Stimulated activated CD4-positive, alpha-beta T cell treated with anti-CD3 and anti-CD28 coated beads, TNF-alpha, amount 100 ng/mL, for 4 hours (primary cell): ENCODE data around the gene SMCO3.
A peak's percentile ranks its signal among the peaks of the same experiment; 100 is the strongest.

Source experiments
- DNase-seq, 3 experiments: peaks; one replicate each; pipeline ENCODE4 v3.0.0-alpha.2; 2020; ENCODE audit warnings: low read depth in 3 of 3

Gene SMCO3

GRCh38 chr12:14814014-14814413 is at the start of gene SMCO3:
Gene SMCO3, minus strand, starts transcription at chr12:14814182. Its CDS starts 7,502 bp downstream, at chr12:14806680.
- DNase-seq: no peak

DNA sequence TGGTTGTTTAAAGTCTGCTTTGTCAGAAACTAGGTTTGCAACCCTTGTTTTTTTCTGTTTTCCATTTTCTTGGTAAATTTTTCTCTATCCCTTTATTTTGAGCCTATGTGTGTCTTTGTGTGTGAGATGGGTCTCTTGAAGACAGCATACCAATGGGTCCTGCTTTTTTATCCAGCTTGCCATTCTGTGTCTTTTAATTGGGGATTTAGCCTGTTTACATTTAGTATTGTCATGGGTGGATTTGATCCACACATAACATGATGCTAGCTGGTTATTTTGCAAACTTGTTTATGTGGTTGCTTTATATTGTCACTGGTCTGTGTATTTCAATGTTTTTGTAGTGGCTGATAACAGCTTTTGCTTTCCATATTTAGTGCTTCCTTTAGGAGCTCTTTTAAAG is 46.5 kb upstream of the SMCO3 start:
- no peak for DNase-seq

- DNase-seq: no peak
These were observed 44.5 kb upstream of the SMCO3 start for GRCh38 chr12:14858513-14858912.

DNA sequence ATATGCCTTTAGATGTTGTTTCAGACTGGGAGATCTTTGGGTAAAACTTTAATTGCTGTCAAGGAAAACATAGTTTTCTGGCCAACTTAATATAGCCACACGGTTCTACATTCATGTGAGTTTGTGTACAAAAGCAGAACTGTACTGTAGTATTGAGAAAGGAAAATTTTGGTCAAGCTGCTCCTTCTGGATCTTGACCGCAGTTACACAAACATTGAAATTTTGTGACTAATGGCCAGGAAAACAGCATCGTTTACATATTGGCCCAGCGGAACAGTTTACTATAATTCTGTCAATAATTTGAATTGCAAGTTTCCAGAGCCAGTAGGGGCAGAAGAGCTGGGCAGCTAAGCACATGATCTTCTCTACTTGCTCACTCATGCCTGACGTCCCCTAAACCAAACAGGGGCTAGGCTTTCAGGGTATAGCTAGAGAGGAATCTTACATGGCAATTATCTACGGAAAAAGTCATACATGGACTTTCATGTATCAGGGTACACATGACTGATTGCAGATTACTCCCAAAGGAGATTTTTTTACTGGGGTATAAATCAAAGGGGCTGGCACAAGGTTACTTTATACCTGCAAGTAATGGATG is 40.7 kb upstream of the SMCO3 start:
- no peak for DNase-seq

- DNase-seq: no peak
These were observed 40.0 kb upstream of the SMCO3 start for GRCh38 chr12:14853961-14854360.

- DNase-seq: no peak
These were observed 38.9 kb upstream of the SMCO3 start for GRCh38 chr12:14852880-14853279.

GRCh38 chr12:14850929-14851663 is 37.1 kb upstream of the SMCO3 start:
- DNase-seq: no peak

DNA sequence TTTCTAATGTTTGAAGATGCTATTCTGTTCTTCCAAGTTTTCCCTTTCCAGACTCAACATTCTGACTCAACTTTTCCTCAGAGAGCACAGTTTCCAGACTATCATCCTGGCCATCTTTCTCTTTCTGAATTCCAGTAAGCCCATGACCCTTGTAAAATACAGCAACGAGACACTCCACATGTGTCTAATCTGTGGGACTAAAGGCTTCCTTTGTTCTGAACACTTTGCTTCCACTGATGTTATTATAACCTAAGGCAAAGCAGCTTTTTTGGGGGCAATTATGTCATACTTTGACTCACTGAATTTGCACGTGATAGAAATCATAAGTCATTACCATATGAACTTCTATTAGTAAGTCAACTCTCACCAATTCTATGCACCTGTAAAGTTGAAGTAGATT is 35.7 kb upstream of the SMCO3 start:
- no peak for DNase-seq

DNA sequence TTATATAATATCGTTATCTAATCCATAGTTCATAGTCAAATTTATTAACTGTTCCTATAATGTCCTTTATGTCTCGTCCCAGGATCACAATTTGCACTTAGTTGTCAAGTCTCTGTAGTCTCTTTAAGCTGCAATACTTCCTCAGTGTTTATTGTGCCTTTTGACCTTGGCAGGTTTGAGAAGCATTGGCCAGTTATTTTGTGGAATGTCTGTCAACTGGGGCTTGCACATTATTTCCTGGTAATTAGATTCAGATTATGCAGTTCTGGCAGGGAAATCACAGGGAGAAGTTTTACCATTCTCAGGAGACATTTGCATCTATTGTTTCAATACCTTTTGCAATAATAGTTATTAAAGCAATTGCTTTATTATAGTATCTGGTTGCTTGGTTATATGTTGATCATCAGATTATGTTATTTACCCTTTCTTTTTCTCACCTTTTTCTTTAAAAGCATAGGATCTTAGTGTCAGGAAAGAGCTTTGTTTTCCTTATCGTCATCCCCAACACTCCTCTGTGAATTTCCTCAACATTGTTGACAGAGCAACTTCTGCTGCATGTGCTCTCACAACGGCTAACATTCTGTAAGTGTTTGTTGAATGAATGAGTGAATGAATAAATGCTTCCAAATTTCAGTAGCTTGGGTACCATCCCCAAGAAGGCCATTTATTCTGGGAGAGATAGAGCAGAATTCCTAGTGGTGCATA is 33.0 kb upstream of the SMCO3 start:
- no peak for DNase-seq

GRCh38 chr12:14846042-14846587 is 32.1 kb upstream of the SMCO3 start:
- no peak for DNase-seq

- DNase-seq: peak in 1 of 3 experiments; percentile 5
These were observed 31.4 kb upstream of the SMCO3 start for GRCh38 chr12:14845350-14845750.

GRCh38 chr12:14844401-14844800 is 30.4 kb upstream of the SMCO3 start:
- DNase-seq: no peak

- no peak for DNase-seq
These were observed 29.5 kb upstream of the SMCO3 start, which contains the start of gene ART4 for GRCh38 chr12:14843425-14843887. Gene ART4, minus strand, starts transcription at chr12:14843526. Its CDS starts 413 bp downstream, at chr12:14843113.

- no peak for DNase-seq
These were observed 28.3 kb upstream of the SMCO3 start for GRCh38 chr12:14842315-14842714.

GRCh38 chr12:14841761-14842160 is 27.8 kb upstream of the SMCO3 start:
- DNase-seq: no peak

- no peak for DNase-seq
These were observed 26.6 kb upstream of the SMCO3 start for GRCh38 chr12:14840616-14841015.

DNA sequence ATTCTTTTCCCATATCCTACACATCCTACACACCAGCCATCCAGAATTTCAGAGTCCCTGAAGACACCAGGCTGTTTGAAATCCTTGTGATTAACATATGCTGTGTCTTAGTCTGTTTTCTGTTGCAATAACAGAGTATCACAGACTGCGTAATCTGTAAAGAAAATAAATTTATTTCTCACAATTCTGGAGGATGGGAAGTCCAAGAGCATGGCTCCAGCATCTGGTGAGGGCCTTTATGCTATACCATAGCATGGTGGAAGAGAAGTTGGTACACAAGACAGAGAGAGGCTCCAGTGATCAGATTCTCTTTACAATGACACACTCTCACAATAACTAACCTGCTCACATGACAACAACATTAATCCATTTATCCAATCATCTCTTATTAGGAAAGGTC is 25.3 kb upstream of the SMCO3 start:
- no peak for DNase-seq

- no peak for DNase-seq
These were observed 22.6 kb upstream of the SMCO3 start for GRCh38 chr12:14836336-14837210.

DNA sequence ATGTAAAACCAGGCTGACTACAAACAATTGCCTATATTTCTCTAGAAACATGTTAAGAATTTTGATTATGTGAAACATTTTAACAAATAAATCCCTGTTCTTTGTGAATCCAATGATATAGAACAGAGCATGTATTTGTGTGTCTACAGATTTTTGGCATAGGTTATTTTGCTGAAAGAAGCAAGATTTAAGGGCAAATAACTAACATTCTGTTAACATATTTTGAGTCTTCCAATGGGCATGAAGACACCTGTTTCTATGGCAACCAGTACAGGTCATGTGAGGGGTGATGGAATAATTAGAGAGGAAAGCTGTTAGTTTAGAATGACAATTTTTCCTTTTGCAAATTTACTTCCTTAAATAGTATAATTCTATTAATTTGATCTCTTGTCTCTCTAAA is 20.5 kb upstream of the SMCO3 start:
- no peak for DNase-seq

DNA sequence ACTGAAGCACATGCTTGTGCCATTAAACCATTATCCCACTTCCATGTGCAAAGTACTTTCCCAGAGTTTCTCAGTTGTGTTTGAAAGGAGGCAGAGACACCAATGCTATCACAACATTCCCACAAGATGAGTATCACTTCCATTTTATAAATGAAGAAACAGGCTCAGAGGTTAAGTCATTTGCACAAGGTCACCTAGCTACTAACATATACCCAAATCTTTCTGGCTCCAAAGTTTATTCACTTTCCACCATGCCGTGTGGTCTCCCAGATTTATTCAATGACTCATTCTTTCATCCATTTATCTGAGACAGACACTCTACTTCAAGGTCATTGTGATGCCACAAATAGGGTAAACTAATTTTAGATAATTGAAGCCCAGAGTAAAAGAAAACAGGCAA is 20.0 kb upstream of the SMCO3 start:
- DNase-seq: no peak

DNA sequence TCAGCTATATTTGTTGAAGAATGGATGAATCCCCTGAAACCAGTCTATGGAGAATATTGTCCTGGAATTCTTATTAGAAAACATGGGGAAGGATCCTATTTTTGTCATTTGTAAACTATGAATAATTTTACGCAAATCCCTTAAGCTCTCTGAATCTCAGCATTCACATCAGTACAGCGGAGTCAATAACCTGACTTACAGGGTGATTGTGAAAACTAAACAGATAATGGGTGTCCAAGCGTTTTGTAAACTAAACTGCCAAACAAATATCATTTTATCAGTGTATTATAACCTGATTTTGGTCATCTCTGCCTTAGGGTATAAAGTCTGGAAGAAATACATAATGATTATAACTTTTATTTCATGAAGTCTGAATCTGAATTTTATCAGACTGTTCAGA is 19.4 kb upstream of the SMCO3 start:
- no peak for DNase-seq

DNA sequence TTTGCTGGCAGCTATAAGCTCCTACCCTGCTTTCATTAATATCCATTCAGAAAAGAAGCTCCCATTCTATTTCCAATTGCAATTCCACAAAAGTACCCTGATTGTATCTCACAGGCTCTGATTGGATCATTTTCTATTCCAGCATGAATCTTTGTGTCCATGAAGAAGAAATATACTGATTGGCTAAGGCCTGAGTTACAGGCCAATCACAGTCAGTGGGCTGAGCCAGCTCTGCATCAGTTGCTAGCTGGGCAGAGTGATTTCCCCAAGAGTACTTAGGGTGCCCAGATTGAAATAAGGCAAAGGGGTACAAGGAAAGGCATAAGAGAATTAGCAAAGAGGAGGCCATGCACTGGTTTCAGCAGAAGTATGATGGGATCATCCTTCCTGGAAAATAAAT is 14.9 kb upstream of the SMCO3 start:
- DNase-seq: no peak
